Middle frontal gyrus (tissue), 1 donor: Measurements from ENCODE around the gene LARP4B.

Experiments
- DNase-seq: peaks from one replicate; pipeline ENCODE4 v3.0.0-alpha.2; 2015; ENCODE audit warnings: low spot score; ENCODE audit errors: extremely low spot score

LARP4B gene

GRCh38 chr10:926075-926698 is 5.3 kb downstream of the LARP4B start:
- no peak for DNase-seq

- DNase-seq, result no peak
These were observed 7.0 kb downstream of the LARP4B start for GRCh38 chr10:924524-924859.

GRCh38 chr10:923844-924523 is 7.5 kb downstream of the LARP4B start:
- no peak for DNase-seq

GRCh38 chr10:921471-922414 is 9.8 kb downstream of the LARP4B start:
- no peak for DNase-seq

- no peak for DNase-seq
These were observed 11.1 kb downstream of the LARP4B start for GRCh38 chr10:920450-920849.

GRCh38 chr10:919481-919880 is 12.0 kb downstream of the LARP4B start:
- no peak for DNase-seq

GRCh38 chr10:917999-918398 is 13.5 kb downstream of the LARP4B start:
- no peak for DNase-seq

- no peak for DNase-seq
These were observed 14.1 kb downstream of the LARP4B start for GRCh38 chr10:917416-917720.

GRCh38 chr10:916716-917415 is 14.6 kb downstream of the LARP4B start:
- no peak for DNase-seq

- DNase-seq, result no peak
These were observed 21.7 kb downstream of the LARP4B start for GRCh38 chr10:909831-910230.

GRCh38 chr10:905972-906371 is 25.5 kb downstream of the LARP4B start:
- no peak for DNase-seq

GRCh38 chr10:905503-905902 is 26.0 kb downstream of the LARP4B start:
- DNase-seq, result no peak

GRCh38 chr10:904403-904802 is 27.1 kb downstream of the LARP4B start:
- no peak for DNase-seq

- DNase-seq, result no peak
These were observed 33.4 kb downstream of the LARP4B start for GRCh38 chr10:898141-898540.

- no peak for DNase-seq
These were observed 34.5 kb downstream of the LARP4B start for GRCh38 chr10:896982-897381.

- no peak for DNase-seq
These were observed 36.2 kb downstream of the LARP4B start for GRCh38 chr10:895324-895723.

GRCh38 chr10:878895-879294 is 52.6 kb downstream of the LARP4B start:
- DNase-seq, result no peak

GRCh38 chr10:878333-878759 is 53.2 kb downstream of the LARP4B start:
- DNase-seq, result no peak

- DNase-seq, result no peak
These were observed 55.1 kb downstream of the LARP4B start for GRCh38 chr10:876438-876837.

GRCh38 chr10:873020-873419 is 58.5 kb downstream of the LARP4B start:
- DNase-seq, result no peak

GRCh38 chr10:871951-872403 is 59.5 kb downstream of the LARP4B start:
- DNase-seq, result no peak
